Osteocyte (in vitro differentiated cells): ENCODE data around the gene MTUS2. TPM values are rescaled to one million over a fixed set of nuclear protein-coding genes. Genes with fewer than 3 reads are reported as not detected.

Source experiments
- DNase-seq: peaks from one replicate; pipeline ENCODE4 v3.0.0; 2021; ENCODE audit warnings: mixed read lengths; ENCODE audit not compliant: unreplicated experiment; ENCODE audit errors: extremely low spot score
- H3K27ac Mint-ChIP-seq: one replicate; pipeline ENCODE4 v1.8.0; 2021; ENCODE audit warnings: mild to moderate bottlenecking, mixed read lengths; ENCODE audit not compliant: unreplicated experiment
- H3K27me3 Mint-ChIP-seq: one replicate; pipeline ENCODE4 v1.8.0; 2021; ENCODE audit warnings: mixed read lengths; ENCODE audit not compliant: unreplicated experiment
- H3K36me3 Mint-ChIP-seq: one replicate; pipeline ENCODE4 v1.8.0; 2021; ENCODE audit warnings: mixed read lengths; ENCODE audit not compliant: unreplicated experiment
- H3K4me1 Mint-ChIP-seq: one replicate; pipeline ENCODE4 v1.8.0; 2021; ENCODE audit warnings: mixed read lengths; ENCODE audit not compliant: unreplicated experiment
- H3K4me3 Mint-ChIP-seq: one replicate; pipeline ENCODE4 v1.8.0; 2021; ENCODE audit warnings: mild to moderate bottlenecking, moderate library complexity, mixed read lengths; ENCODE audit not compliant: unreplicated experiment
- H3K9me3 Mint-ChIP-seq: one replicate; pipeline ENCODE4 v1.8.0; 2021; ENCODE audit warnings: mixed read lengths; ENCODE audit not compliant: unreplicated experiment
- CTCF ChIP-seq: fragments of 200-600 bp; sonication (generic); IDR thresholded peaks from 2 replicates; pipeline ENCODE4 v1.5.0; 2021; ENCODE audit warnings: antibody characterized with exemption, mild to moderate bottlenecking, moderate library complexity
- total RNA-seq: library from RNA; stranded (reverse); gene quantifications from 2 replicates; pipeline ENCODE4 v1.2.1, GENCODE V29; 2021

MTUS2 gene
- total RNA-seq, 1 donor from 2014 or later = 0.05 TPM

DNA sequence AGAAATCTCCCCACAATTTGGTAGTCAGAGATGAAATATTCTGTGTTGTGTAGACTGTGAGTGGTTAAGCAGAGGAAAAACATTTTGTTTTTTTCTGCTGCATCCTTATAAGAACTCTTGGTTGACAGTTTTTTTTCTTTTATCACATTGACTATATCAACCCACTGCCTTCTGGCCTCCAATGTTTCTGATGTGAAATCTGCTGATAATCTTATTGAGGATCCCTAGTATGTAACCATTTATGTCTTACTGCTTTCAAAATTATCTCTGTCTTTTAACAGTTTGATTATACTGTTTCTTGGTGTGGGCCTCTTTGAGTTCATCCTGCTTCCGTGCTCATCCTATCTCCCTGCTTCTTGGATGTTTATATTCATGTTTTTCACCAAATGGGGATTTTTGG lies 316.9 kb downstream of the MTUS2 start:
- TF ChIP-seq CTCF = no peak
- Mint-ChIP-seq H3K9me3 (peaks cover 10% of the 10 kb centered on the region), H3K36me3 (no peaks in the 10 kb centered on the region), H3K27ac (no peak overlapping the region), H3K27me3 (no peaks in the 10 kb centered on the region), H3K4me1 (no peaks in the 10 kb centered on the region), H3K4me3 (no peak overlapping the region)
- DNase-seq = no peak

DNA sequence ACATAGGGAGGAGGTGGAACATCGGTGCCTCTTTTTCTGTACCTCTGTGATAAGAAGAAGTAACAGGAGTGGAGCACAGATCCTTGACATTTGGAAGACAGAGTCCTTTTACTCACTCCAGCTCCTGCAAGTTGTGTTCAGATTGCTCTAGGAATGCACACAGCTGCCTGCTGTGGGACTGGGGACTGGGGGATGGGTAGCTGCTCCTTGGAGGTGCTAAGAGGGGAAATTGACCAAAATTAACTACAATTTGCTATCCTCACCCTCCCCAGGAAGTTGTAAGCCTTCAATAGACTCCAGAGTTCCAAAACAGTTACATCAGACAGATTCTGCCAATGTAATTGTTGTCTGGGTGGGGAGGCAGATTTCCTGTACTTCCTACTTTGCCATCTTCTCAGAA lies 317.9 kb downstream of the MTUS2 start:
- no peak overlapping the region for H3K27ac Mint-ChIP-seq
- H3K27me3 Mint-ChIP-seq = no peaks in the 10 kb centered on the region
- no peaks in the 10 kb centered on the region for H3K4me1 Mint-ChIP-seq
- H3K4me3 Mint-ChIP-seq = no peak overlapping the region
- no peak for DNase-seq
- no peaks in the 10 kb centered on the region for H3K36me3 Mint-ChIP-seq
- no peak for TF ChIP-seq CTCF
- H3K9me3 Mint-ChIP-seq = peaks cover 10% of the 10 kb centered on the region

GRCh38 chr13:29140277-29140676 lies 320.1 kb downstream of the MTUS2 start:
- Mint-ChIP-seq H3K36me3 (no peaks in the 10 kb centered on the region), H3K27me3 (no peaks in the 10 kb centered on the region), H3K27ac (no peak overlapping the region), H3K4me1 (no peaks in the 10 kb centered on the region), H3K4me3 (no peak overlapping the region), H3K9me3 (peaks cover 10% of the 10 kb centered on the region)
- no peak for TF ChIP-seq CTCF
- DNase-seq = no peak

DNA sequence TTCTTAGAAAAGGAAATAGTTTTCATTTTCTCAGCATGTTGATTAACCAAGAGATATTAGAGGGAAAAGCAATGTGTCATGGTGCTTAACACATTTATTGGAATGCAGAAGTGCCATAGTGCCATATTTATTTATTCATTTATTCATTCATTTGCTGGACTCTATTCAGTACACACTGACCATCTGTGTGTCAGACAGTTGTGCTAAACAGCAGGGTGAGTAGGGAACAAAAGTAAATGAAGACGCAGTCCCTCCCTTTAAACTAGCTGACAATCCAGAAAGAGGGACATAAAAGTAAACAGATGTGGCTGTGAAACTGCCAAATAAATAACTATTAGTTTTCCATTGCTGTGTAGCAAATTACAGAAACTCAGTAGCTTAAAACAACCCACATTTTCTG lies 323.7 kb downstream of the MTUS2 start:
- Mint-ChIP-seq H3K4me3 (no peak overlapping the region), H3K9me3 (no peaks in the 10 kb centered on the region), H3K4me1 (no peaks in the 10 kb centered on the region), H3K36me3 (no peaks in the 10 kb centered on the region), H3K27ac (no peak overlapping the region), H3K27me3 (no peaks in the 10 kb centered on the region)
- no peak for TF ChIP-seq CTCF
- no peak for DNase-seq

GRCh38 chr13:29154390-29154789 lies 334.3 kb downstream of the MTUS2 start:
- no peak for DNase-seq
- Mint-ChIP-seq H3K27me3 (no peaks in the 10 kb centered on the region), H3K27ac (no peak overlapping the region), H3K4me3 (no peak overlapping the region), H3K4me1 (no peaks in the 10 kb centered on the region), H3K9me3 (peaks cover 12% of the 10 kb centered on the region), H3K36me3 (no peaks in the 10 kb centered on the region)
- TF ChIP-seq CTCF = no peak
